Central memory CD8-positive, alpha-beta T cell (primary cell): ENCODE measurements around the gene MTERF4.
A peak's percentile ranks its signal among the peaks of the same experiment; 100 is the strongest.

Source experiments
- ATAC-seq: fragments of 150-1000 bp; cut with Tn5 transposase; replicated peaks from 2 replicates; pipeline ENCODE4 v1.10.0; 2022; ENCODE audit warnings: mild to moderate bottlenecking, moderate FRiP score, moderate number of reproducible peaks; ENCODE audit not compliant: poor library complexity, severe bottlenecking; ENCODE audit errors: extremely low read depth
- DNase-seq, 2 donors: peaks; one replicate each; pipeline ENCODE4 v3.0.0; 2021; ENCODE audit warnings: low spot score in 2 of 2
- H3K27ac Mint-ChIP-seq: one replicate; pipeline ENCODE4 v1.8.0; 2022; ENCODE audit warnings: low read depth, mild to moderate bottlenecking, moderate library complexity, mixed read lengths
- H3K27me3 Mint-ChIP-seq: one replicate; pipeline ENCODE4 v1.8.0; 2022; ENCODE audit warnings: mixed read lengths
- H3K36me3 Mint-ChIP-seq: one replicate; pipeline ENCODE4 v1.8.0; 2022; ENCODE audit warnings: mild to moderate bottlenecking, moderate library complexity, mixed read lengths; ENCODE audit not compliant: insufficient read depth
- H3K4me1 Mint-ChIP-seq: one replicate; pipeline ENCODE4 v1.8.0; 2022; ENCODE audit warnings: mixed read lengths
- H3K4me3 Mint-ChIP-seq: one replicate; pipeline ENCODE4 v1.8.0; 2022; ENCODE audit warnings: mild to moderate bottlenecking, moderate library complexity, mixed read lengths
- H3K9me3 Mint-ChIP-seq: one replicate; pipeline ENCODE4 v1.8.0; 2022; ENCODE audit warnings: mixed read lengths

Gene MTERF4

DNA sequence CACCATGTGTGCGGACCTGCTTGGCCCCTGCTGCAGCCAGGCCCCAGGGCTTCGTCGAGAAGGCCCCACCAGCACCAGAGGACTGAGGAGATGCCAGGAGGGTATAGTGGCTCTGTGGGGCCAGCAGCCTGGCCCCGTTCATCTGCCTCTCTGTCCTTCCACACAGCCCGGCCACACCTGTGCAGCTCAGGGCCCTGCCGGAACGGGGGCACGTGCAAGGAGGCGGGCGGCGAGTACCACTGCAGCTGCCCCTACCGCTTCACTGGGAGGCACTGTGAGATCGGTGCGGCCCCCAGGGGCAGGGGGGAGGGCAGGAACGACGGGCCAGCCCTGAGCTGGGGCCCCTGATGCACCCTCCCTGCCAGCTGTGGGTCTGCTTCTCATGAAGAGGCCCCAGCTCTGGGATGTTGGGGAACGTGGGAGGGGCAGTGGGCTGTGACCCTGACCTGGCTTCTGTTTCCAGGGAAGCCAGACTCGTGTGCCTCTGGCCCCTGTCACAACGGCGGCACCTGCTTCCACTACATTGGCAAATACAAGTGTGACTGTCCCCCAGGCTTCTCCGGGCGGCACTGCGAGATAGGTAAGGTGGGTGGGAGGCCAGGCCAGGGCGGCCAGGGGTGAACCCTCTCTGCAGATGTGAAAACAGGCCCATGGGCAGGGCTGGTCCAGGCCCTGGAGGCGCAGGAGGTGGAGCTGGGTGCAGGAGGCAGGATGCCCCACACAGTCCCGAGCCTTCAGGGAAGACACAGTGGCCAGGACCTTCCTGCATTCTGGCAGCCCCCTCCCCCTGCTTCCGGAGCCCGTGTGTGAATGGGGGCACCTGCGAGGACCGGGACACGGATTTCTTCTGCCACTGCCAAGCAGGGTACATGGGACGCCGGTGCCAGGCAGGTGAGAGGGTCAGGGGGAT, 50.3 kb downstream of the MTERF4 start:
- no peaks in the 10 kb centered on the region for H3K9me3 Mint-ChIP-seq
- H3K4me1 Mint-ChIP-seq: no peaks in the 10 kb centered on the region
- DNase-seq (peak in 1 of 2 donors; percentile 7), ATAC-seq (no peak)
- no peak overlapping the region for H3K27ac Mint-ChIP-seq
- H3K27me3 Mint-ChIP-seq: no peaks in the 10 kb centered on the region
- H3K36me3 Mint-ChIP-seq: peaks cover 4% of the 10 kb centered on the region
- no peak overlapping the region for H3K4me3 Mint-ChIP-seq

DNA sequence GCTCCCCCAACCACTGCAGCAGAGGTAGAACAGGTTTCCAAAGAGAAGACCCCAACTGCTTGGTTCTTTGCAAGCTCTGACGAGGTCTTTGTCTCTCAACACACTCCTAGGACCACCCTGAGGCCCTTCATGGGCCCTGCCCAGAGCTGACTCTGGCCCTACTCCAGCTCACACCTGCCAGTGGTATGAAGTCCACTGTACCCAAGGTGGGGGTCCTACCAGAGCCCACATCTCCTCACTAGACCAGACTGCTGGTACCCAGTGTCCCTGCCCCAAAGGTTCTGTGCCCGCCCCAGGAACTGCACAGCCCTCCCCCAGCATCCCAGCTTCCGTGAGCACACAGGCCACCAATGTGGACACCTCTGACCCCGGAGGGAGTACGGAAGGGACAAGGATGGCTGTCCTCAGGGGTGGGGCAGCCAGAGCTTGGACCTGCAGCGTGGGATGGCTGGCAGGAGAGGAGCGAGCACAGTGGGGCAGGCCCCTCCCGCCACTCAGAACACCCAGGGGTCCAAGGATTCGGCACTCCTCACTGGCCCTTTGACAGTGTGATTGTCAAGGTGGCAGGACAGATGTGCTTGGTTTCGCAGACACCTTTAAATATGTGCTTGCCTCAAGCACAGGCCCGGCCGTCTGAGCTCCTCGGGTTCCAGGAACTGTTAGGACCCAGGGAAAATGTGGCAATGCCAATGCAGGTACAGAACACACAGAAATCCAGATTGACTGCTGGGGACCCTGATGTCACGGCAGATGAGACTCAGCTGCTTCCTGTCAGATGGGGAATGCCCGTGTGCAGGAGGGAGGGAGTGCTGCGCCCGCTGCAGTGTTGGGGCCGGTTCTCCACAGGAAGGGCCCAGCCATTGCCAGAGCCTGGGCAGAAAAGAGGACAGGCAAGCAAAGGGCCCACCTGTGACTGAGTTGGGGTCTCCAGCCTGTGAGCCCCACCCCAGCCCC, 51.2 kb downstream of the MTERF4 start:
- Mint-ChIP-seq H3K4me1 (no peaks in the 10 kb centered on the region), H3K9me3 (no peaks in the 10 kb centered on the region), H3K4me3 (no peak overlapping the region), H3K36me3 (peaks cover 4% of the 10 kb centered on the region), H3K27ac (no peak overlapping the region), H3K27me3 (no peaks in the 10 kb centered on the region)
- ATAC-seq (no peak), DNase-seq (no peak)

DNA sequence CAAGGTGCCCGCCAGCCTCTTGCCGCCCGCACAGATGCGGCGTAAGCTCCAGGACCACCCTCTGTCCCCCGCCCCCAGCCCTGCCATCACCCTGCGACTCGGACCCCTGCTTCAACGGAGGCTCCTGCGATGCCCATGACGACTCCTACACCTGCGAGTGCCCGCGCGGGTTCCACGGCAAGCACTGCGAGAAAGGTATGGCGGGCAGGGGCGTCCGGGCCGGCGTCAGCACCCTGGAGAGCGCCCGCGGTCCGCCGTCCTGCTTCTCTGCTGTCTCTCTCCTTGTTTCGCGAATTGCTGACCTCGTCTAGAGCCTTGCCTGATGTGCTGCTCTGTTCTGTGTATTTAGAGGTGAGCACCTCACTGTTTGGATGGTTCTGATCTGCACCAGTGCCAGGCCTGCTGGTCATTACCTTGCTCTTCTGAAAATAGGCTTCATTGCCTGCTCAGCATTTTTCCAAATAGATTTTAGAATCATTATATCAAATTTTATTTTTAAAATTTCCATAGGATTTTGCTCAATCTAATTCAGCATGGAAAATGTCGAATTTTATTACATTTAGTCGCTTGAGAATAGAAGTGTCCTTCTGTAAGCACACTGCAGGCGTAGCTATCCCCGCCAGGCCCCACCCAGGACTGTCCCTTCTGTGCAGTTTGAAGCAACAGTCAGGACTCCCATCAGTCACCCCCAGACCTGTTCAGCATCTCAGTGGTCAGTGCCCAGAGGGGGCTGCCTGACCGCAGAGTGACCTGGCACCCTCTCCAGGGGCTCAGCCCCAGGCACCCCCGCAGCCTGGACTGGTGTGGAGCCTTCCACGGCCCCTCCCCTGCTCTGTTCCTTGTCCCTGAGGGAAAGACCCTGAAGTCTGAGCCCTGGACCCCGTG, 52.1 kb downstream of the MTERF4 start:
- no peak overlapping the region for H3K4me3 Mint-ChIP-seq
- no peaks in the 10 kb centered on the region for H3K9me3 Mint-ChIP-seq
- DNase-seq (no peak), ATAC-seq (no peak)
- H3K27me3 Mint-ChIP-seq: no peaks in the 10 kb centered on the region
- H3K4me1 Mint-ChIP-seq: no peaks in the 10 kb centered on the region
- H3K36me3 Mint-ChIP-seq: peaks cover 7% of the 10 kb centered on the region
- no peak overlapping the region for H3K27ac Mint-ChIP-seq

DNA sequence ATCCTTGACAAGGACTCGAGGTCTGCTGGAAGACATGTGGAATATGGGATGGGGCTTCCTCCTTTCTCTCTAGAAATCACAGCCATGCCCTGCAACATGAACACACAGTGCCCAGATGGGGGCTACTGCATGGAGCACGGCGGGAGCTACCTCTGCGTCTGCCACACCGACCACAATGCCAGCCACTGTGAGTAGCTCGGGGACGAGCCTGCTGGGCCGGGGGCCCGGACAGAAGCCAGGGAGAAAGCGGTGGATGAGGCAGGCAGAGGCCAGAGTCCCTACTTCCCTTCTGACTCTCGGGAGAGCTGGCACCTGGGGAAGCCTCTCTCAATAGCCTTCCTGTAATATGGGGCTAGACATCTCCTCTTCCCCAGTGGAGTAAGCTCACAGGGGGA, 53.1 kb downstream of the MTERF4 start:
- Mint-ChIP-seq H3K27me3 (no peaks in the 10 kb centered on the region), H3K36me3 (peaks cover 7% of the 10 kb centered on the region), H3K9me3 (no peaks in the 10 kb centered on the region), H3K4me1 (no peaks in the 10 kb centered on the region), H3K4me3 (no peak overlapping the region), H3K27ac (no peak overlapping the region)
- no peak for ATAC-seq
- peak in 1 of 2 donors; percentile 9 for DNase-seq

DNA sequence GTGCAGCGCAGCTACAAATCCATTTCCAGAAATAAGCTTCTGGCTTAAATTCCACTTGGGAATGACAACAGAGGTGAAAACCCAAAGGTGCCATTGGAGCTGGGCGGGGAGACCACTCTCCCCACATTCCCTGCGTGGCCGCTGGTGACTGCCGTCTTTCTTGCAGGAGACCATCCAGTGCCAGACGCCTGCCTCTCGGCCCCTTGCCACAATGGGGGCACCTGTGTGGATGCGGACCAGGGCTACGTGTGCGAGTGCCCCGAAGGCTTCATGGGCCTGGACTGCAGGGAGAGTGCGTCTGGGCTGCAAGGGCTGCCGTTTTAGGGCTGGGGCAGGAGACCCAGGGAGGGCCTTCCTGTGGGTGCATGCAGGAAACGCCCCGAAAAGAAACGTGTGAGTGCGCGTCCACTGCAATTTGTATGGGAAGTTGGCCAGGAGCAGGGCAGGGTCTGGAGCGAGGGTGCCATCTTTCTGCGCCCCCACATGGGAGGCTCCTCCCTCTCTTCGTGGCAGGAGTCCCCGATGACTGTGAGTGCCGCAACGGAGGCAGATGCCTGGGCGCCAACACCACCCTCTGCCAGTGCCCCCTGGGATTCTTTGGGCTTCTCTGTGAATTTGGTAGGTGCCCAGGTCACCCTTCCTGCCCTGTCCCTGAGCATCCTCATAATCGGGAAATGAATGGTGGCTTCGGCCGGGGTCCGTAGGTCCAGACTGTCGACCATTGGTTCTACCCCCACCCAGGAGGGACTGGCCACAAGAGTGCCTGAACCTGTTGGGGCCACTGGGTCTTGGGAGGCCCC, 53.7 kb downstream of the MTERF4 start:
- DNase-seq: no peak
- no peak overlapping the region for H3K4me3 Mint-ChIP-seq
- no peak for ATAC-seq

DNA sequence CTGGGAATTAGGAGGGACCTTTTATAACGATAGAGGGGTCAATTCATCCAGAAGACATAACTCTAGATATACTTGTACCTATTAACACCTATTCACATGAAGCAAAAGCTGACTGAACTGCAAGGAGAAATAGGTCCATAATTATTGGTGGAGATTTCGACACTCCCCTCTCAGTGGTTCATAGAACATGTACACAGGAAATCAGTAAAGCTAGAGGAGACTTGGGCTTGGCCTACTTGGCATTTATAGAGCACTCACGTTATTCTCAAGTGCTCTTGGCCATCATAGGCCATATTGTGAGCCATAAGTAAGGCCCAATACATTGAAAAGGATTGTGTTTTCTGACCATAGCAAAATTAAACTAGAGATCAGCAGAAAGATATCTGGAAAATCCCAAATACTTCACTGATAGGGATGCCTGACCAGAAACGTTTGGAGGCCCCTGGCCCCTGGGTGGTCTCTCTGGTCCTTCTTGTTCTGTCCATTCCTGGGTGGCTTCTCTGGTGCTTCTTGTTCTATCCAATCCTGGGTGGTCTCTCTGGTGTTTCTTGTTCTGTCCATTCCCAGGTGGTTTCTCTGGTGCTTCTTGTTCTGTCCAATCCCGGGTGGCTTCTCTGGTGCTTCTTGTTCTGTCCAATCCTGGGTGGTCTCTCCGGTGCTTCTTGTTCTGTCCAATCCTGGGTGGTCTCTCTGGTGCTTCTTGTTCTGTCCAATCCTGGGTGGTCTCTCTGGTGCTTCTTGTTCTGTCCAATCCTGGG, 54.7 kb downstream of the MTERF4 start:
- ATAC-seq (no peak), DNase-seq (no peak)
- no peaks in the 10 kb centered on the region for H3K27me3 Mint-ChIP-seq
- no peak overlapping the region for H3K27ac Mint-ChIP-seq
- no peak overlapping the region for H3K4me3 Mint-ChIP-seq
- H3K9me3 Mint-ChIP-seq: no peaks in the 10 kb centered on the region
- H3K4me1 Mint-ChIP-seq: no peaks in the 10 kb centered on the region
- H3K36me3 Mint-ChIP-seq: peaks cover 7% of the 10 kb centered on the region

More for the DNA sequence above, 53.7 kb downstream of the MTERF4 start:
- Mint-ChIP-seq H3K27me3 (no peaks in the 10 kb centered on the region), H3K9me3 (no peaks in the 10 kb centered on the region), H3K27ac (no peak overlapping the region), H3K4me1 (no peaks in the 10 kb centered on the region), H3K36me3 (peaks cover 7% of the 10 kb centered on the region)
